Neuronal stem cell (in vitro differentiated cells): ENCODE measurements around the gene EHD2.

Experiments used
- DNase-seq: peaks from one replicate; pipeline ENCODE4 v3.0.0-alpha.2; 2013; ENCODE audit warnings: low spot score
- H2AFZ ChIP-seq: one replicate; pipeline ENCODE4 v1.6.1; 2013; ENCODE audit warnings: mild to moderate bottlenecking, low read length, inconsistent platforms
- H2AK5ac ChIP-seq: 2 replicates; pipeline ENCODE4 v1.6.1; 2013; ENCODE audit warnings: low read depth, mild to moderate bottlenecking, inconsistent platforms, low read length, moderate library complexity, mixed read lengths
- H2BK120ac ChIP-seq: 2 replicates; pipeline ENCODE4 v1.6.1; 2013; ENCODE audit warnings: low read depth, mild to moderate bottlenecking, inconsistent platforms, low read length, moderate library complexity, mixed read lengths
- H2BK12ac ChIP-seq: one replicate; pipeline ENCODE4 v1.6.1; 2013; ENCODE audit warnings: low read length, inconsistent platforms
- H2BK15ac ChIP-seq: 2 replicates; pipeline ENCODE4 v1.6.1; 2013; ENCODE audit warnings: mild to moderate bottlenecking, low read length, inconsistent platforms, mixed read lengths
- H2BK5ac ChIP-seq: one replicate; pipeline ENCODE4 v1.6.1; 2013; ENCODE audit warnings: inconsistent platforms, mild to moderate bottlenecking, low read length, moderate library complexity
- H3K14ac ChIP-seq: one replicate; pipeline ENCODE4 v1.6.1; 2013; ENCODE audit warnings: low read length, inconsistent platforms
- H3K18ac ChIP-seq: 2 replicates; pipeline ENCODE4 v1.6.1; 2013; ENCODE audit warnings: low read length, inconsistent platforms
- H3K23ac ChIP-seq: 2 replicates; pipeline ENCODE4 v1.6.1; 2013; ENCODE audit warnings: low read depth, mild to moderate bottlenecking, mixed read lengths, low read length, inconsistent platforms; ENCODE audit not compliant: poor library complexity
- H3K27ac ChIP-seq: replicated peaks from 3 replicates; pipeline ENCODE4 v1.5.1; 2013; ENCODE audit warnings: low read length, inconsistent platforms
- H3K27me3 ChIP-seq, 3 experiments: 2 replicates each; pipeline ENCODE4 v1.6.1; 2013; ENCODE audit warnings: low read length in 3 of 3, mild to moderate bottlenecking in 2 of 3, inconsistent platforms in 1 of 3, low read depth in 1 of 3, mixed read lengths in 1 of 3, moderate library complexity in 1 of 3; ENCODE audit not compliant: control insufficient read depth in 3 of 3, insufficient read depth in 3 of 3
- H3K36me3 ChIP-seq, 2 donors: replicated peaks in 1 of 2; 2 replicates each; pipeline ENCODE4 v1.6.1; 2013; ENCODE audit warnings: low read length in 2 of 2; ENCODE audit not compliant: control insufficient read depth in 2 of 2, insufficient read depth in 2 of 2
- H3K4ac ChIP-seq: 2 replicates; pipeline ENCODE4 v1.6.1; 2013; ENCODE audit warnings: inconsistent platforms, mild to moderate bottlenecking, low read length, moderate library complexity
- H3K4me1 ChIP-seq, 2 donors: 1 replicate in 1 of 2; 2 replicates in 1 of 2; pipeline ENCODE4 v1.6.1; 2013; ENCODE audit warnings: low read length in 2 of 2, low read depth in 1 of 2; ENCODE audit not compliant: control insufficient read depth in 2 of 2, insufficient read depth in 1 of 2
- H3K4me2 ChIP-seq: one replicate; pipeline ENCODE4 v1.6.1; 2013; ENCODE audit warnings: mild to moderate bottlenecking, low read length, inconsistent platforms; ENCODE audit not compliant: insufficient read depth, poor library complexity, severe bottlenecking
- H3K4me3 ChIP-seq, 2 donors: 2 replicates each; pipeline ENCODE4 v1.5.1; 2013; ENCODE audit warnings: low read length in 2 of 2, mild to moderate bottlenecking in 2 of 2, inconsistent platforms in 1 of 2, moderate library complexity in 1 of 2
- H3K79me1 ChIP-seq: one replicate; pipeline ENCODE4 v1.6.1; 2013; ENCODE audit warnings: low read depth, mild to moderate bottlenecking, inconsistent platforms, low read length, moderate library complexity
- H3K9ac ChIP-seq: one replicate; pipeline ENCODE4 v1.6.1; 2013; ENCODE audit warnings: mild to moderate bottlenecking, low read depth, low read length, inconsistent platforms; ENCODE audit not compliant: poor library complexity
- H3K9me3 ChIP-seq, 2 donors: replicated peaks in 1 of 2; 2 replicates each; pipeline versions ENCODE3 to v1.6.1; 2013; ENCODE audit warnings: low read length in 2 of 2, mild to moderate bottlenecking in 2 of 2, inconsistent platforms in 1 of 2, low read depth in 1 of 2, mixed read lengths in 1 of 2, moderate library complexity in 1 of 2; ENCODE audit not compliant: control insufficient read depth in 2 of 2, insufficient read depth in 1 of 2
- H4K8ac ChIP-seq: one replicate; pipeline ENCODE4 v1.6.1; 2013; ENCODE audit warnings: low read depth, mild to moderate bottlenecking, inconsistent platforms, low read length, moderate library complexity
- H4K91ac ChIP-seq: one replicate; pipeline ENCODE4 v1.6.1; 2013; ENCODE audit warnings: low read length, low read depth, mild to moderate bottlenecking, inconsistent platforms; ENCODE audit not compliant: poor library complexity
- WGBS, 2 donors: extraction: QIAGEN DNeasy Blood & Tissue Kit; methylation state at CpG; one replicate each; pipeline ENCODE4 v1.1.7; 2013; ENCODE audit warnings: missing lambda C conversion rate in 2 of 2, mixed read lengths in 1 of 2; ENCODE audit not compliant: insufficient read length in 2 of 2, insufficient replicate concordance in 1 of 2; ENCODE audit errors: extremely low coverage in 2 of 2; 5-methylcytosine and 5-hydroxymethylcytosine counted together

Gene EHD2

DNA sequence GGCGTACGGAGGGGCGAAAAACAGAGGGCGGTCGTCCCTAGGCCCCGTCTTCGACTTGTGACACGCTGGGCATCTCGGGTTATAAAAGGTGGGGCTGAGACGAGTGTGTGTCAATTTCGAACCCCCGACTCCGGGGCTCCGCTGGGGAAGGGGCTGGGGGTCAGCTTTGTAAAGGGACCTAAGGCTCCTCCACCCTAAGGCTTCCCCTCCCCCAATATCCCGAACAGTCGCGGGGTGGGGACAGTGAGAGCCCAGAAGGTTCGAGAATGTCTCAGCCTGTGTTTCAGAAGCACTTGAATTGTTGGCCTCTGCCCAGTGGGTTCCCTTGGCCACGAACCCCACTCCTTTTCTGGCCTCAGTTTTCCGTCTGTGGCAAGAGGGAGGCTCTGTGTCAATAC is 65.7 kb downstream of the EHD2 start:
- Histone ChIP-seq H3K9ac (peak overlapping the region; percentile 76), H3K4ac (no peak overlapping the region), H2AK5ac (no peak overlapping the region), H2BK12ac (no peak overlapping the region), H3K4me2 (peak overlapping the region; percentile 71), H4K8ac (no peak overlapping the region), H3K4me3 (peak overlapping the region; percentile 80 to 89), H2BK15ac (peak overlapping the region; percentile 63), H3K36me3 (peaks cover 19 to 40% of the 10 kb centered on the region in 2 donors), H2BK5ac (peak overlapping the region; percentile 98), H3K9me3 (no peaks in the 10 kb centered on the region), H3K14ac (no peak overlapping the region), H2BK120ac (no peak overlapping the region), H3K4me1 (peaks cover 9 to 13% of the 10 kb centered on the region in 2 donors), H2AFZ (peak overlapping the region; percentile 99), H3K27ac (no peak overlapping the region), H4K91ac (no peak overlapping the region), H3K79me1 (peaks cover 8% of the 10 kb centered on the region), H3K27me3 (no peaks in the 10 kb centered on the region), H3K18ac (peak overlapping the region; percentile 96), H3K23ac (peak overlapping the region; percentile 100)
- no CpG with 5 or more reads among the region's 20 CpGs for WGBS, 2 donors
- DNase-seq: no peak

DNA sequence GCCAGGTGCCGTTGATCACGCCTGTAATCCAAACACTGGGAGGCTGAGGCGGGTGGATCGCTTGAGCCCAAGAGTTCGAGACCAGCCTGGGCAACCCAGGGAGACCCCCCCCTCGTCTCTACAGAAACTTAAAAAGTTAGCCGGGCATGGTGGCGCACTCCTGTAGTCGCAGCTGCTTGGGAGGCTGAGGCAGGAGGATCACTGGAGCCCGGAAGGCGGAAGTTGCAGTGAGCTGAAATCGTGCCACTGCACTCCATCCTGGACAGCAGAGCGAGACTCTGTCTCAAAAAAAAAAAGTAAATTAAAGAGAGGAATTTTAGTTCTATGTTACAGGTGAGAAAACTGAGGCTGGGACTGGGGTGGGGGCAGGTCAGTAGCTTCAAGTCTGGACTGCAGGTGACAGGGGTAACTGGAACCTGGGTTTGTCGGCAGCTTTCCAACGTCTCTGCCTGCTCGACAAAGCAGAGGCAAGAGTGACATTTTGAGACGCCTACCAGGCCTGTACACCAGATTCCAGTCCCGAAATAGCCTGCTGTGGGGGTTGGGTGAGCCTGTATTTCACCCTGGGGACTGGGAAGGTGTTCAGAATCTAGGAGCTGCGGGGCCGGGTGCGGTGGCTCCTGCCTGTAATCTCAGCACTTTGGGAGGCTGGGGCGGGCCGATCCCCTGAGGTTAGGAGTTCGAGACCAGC is 66.4 kb downstream of the EHD2 start:
- no peak overlapping the region for H3K27ac ChIP-seq

DNA sequence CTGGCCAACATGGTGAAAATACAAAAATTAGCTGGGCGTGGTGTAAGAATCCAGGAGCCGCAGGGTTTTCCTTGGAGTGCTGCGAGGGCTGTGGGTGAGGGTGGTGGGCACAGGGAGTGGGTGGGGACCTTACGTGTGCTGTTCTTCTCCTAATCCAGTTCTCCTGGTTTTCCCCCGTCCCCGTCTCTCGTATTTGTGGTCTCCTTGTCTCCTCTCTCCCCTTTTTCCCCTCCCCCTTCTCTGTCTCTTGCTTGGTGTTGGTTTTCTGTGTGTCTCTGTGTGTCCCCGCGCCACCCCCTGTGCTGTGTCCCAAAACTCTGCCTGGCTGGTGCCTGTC is 67.0 kb downstream of the EHD2 start:
- H3K4me2 ChIP-seq: no peak overlapping the region
- H3K79me1 ChIP-seq: peaks cover 8% of the 10 kb centered on the region
- no peak overlapping the region for H2BK5ac ChIP-seq
- H3K4ac ChIP-seq: no peak overlapping the region
- no peak overlapping the region for H3K9ac ChIP-seq
- H3K4me3 ChIP-seq: peak overlapping the region in 1 of 2 donors; percentile 80
- no peak overlapping the region for H3K27ac ChIP-seq
- no peak overlapping the region for H2BK120ac ChIP-seq
- no peaks in the 10 kb centered on the region for H3K9me3 ChIP-seq
- H3K14ac ChIP-seq: no peak overlapping the region
- H2BK15ac ChIP-seq: no peak overlapping the region
- no CpG with 5 or more reads among the region's 9 CpGs for WGBS, 2 donors
- no peak overlapping the region for H2BK12ac ChIP-seq
- no peak overlapping the region for H4K8ac ChIP-seq
- peaks cover 6 to 9% of the 10 kb centered on the region in 2 donors for H3K4me1 ChIP-seq
- H4K91ac ChIP-seq: no peak overlapping the region
- DNase-seq: no peak
- H3K23ac ChIP-seq: no peak overlapping the region
- H2AK5ac ChIP-seq: no peak overlapping the region
- H3K18ac ChIP-seq: no peak overlapping the region
- no peaks in the 10 kb centered on the region for H3K27me3 ChIP-seq
- H3K36me3 ChIP-seq: peaks cover 24 to 51% of the 10 kb centered on the region in 2 donors
- no peak overlapping the region for H2AFZ ChIP-seq

More for the DNA sequence above, 66.4 kb downstream of the EHD2 start:
- H2BK120ac ChIP-seq: no peak overlapping the region
- no peak overlapping the region for H3K4ac ChIP-seq
- no peaks in the 10 kb centered on the region for H3K27me3 ChIP-seq
- H3K4me3 ChIP-seq: peak overlapping the region in 1 of 2 donors; percentile 80
- no peak overlapping the region for H2BK5ac ChIP-seq
- H2AK5ac ChIP-seq: no peak overlapping the region
- no peak overlapping the region for H2BK12ac ChIP-seq
- no peaks in the 10 kb centered on the region for H3K9me3 ChIP-seq
- no peak overlapping the region for H4K91ac ChIP-seq
- no peak overlapping the region for H4K8ac ChIP-seq
- no peak overlapping the region for H2BK15ac ChIP-seq
- H3K4me1 ChIP-seq: peaks cover 6 to 9% of the 10 kb centered on the region in 2 donors
- WGBS, 2 donors: no CpG with 5 or more reads among the region's 24 CpGs
- H3K23ac ChIP-seq: no peak overlapping the region
- DNase-seq: no peak
- no peak overlapping the region for H2AFZ ChIP-seq
- peaks cover 23 to 47% of the 10 kb centered on the region in 2 donors for H3K36me3 ChIP-seq
- H3K9ac ChIP-seq: no peak overlapping the region
- no peak overlapping the region for H3K14ac ChIP-seq
- H3K18ac ChIP-seq: no peak overlapping the region
- H3K4me2 ChIP-seq: peak overlapping the region; percentile 71
- peaks cover 8% of the 10 kb centered on the region for H3K79me1 ChIP-seq

DNA sequence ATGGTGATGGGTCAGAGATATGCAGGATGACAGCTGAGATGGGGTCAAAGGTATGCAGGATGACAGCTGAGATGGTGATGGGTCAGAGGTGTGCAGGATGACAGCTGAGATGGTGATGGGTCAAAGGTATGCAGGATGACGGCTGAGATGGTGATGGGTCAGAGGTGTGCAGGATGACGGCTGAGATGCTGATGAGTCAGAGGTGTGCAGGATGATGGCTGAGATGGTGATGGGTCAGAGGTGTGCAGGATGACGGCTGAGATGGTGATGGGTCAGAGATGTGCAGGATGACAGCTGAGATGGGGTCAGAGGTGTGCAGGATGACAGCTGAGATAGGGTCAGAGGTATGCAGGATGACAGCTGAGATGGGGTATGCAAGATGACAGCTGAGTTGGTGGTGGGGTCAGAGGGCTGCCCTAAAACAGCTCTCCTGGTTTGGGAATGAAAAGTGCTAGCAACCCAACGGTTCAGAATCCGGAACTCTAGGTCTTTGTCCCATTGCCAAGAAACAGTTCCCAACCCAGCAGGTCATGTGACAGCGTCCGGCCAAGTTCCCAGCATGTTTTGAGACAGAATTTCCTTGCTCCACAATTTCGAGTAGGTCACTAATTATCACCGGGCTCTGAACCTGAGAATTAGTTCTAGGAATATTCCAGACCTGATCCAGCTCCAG is 68.5 kb downstream of the EHD2 start:
- peak overlapping the region; percentile 75 for H3K9ac ChIP-seq
- no peak overlapping the region for H2BK15ac ChIP-seq
- H4K91ac ChIP-seq: no peak overlapping the region
- no peak overlapping the region for H3K4me2 ChIP-seq
- H3K18ac ChIP-seq: no peak overlapping the region
- H2AK5ac ChIP-seq: peak overlapping the region; percentile 68
- H2BK12ac ChIP-seq: peak overlapping the region; percentile 30
- H3K4ac ChIP-seq: no peak overlapping the region
- peak overlapping the region; percentile 77 for H2BK5ac ChIP-seq
- no peak overlapping the region for H2BK120ac ChIP-seq
- H3K27me3 ChIP-seq: no peaks in the 10 kb centered on the region
- no CpG with 5 or more reads among the region's 9 CpGs for WGBS, 2 donors
- no peak for DNase-seq
- no peak overlapping the region for H3K27ac ChIP-seq
- peak overlapping the region in 1 of 2 donors; percentile 46 for H3K4me3 ChIP-seq
- peaks cover 26 to 67% of the 10 kb centered on the region in 2 donors for H3K36me3 ChIP-seq
- peak overlapping the region; percentile 98 for H4K8ac ChIP-seq
- H3K9me3 ChIP-seq: no peaks in the 10 kb centered on the region
- H3K14ac ChIP-seq: peak overlapping the region; percentile 17
- peaks cover 8% of the 10 kb centered on the region for H3K79me1 ChIP-seq
- H3K4me1 ChIP-seq: peaks cover 5 to 9% of the 10 kb centered on the region in 2 donors
- peak overlapping the region; percentile 70 for H3K23ac ChIP-seq
- H2AFZ ChIP-seq: no peak overlapping the region
